ENCODE results near the gene MECR. TPM values are rescaled to one million over a fixed set of nuclear protein-coding genes. Genes with fewer than 3 reads are reported as not detected.

Gene MECR
- total RNA-seq, 3 donors from 2014 or later (not counting 1 experiment from before 2014, with no cell fraction given), result 8.0 to 11.2 (median 8.8) TPM

DNA sequence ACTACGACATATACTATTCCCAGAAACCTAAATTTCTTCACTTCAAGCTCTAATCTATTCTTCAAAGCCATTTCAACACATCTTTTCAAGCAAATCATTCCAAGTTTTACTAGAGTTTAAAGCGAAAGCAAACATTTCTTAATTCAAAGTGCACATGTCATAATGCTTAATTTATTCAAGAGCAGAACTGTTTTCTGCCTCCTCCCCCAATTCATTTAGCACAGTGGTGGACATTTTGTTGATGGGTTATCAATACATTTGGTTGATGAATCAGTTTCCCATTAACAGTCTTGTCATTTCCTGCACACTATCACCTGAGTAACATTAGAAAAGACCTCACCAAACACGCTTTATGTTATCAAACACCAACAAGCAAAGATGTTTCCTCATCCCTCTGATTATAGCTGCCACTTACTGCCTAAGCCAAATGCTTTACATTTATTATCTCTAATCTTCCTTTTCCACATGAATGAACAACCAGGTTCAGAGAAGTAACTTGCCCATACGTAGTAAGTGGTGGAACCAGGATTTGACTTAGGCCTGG lies 51.0 kb downstream of the MECR start:
- H3K4me1 ChIP-seq (ENCODE audit: control insufficient read depth, insufficient read depth, low read length), result peaks cover 30% of the 10 kb centered on the region
- Mint-ChIP-seq H3K9me3 (no peaks in the 10 kb centered on the region), H3K36me3 (no peaks in the 10 kb centered on the region)

DNA sequence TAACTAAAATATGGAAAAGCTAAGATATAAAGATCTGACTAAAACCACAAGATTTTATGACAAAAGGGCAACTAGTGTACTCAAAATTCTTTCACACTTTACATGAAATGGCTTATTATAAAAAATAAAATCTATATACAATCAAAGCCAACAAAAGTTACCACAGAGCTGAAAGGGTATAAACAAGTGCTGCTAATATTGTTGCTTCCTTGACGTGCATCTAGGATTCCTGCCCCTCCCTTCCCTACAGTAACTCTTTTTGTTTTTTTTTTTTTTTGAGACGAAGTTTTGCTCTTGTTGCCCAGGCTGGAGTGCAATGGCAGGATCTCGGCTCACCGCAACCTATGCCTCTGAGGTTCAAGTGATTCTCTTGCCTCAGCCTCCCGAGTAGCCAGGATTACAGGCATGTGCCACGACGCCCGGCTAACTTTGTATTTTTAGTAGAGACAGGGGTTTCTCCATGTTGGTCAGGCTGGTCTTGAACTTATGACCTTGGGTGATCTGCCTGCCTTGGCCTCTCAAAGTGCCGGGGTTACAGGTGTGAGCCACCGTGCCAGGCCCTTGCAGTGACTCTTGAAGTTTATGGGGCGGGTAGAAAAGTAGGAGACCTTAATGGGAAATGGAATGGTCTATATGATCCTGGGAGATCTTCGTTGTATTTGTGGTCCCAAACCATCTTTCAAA lies 53.6 kb downstream of the MECR start:
- DNase-seq (no peak), ATAC-seq (no peak)
- Mint-ChIP-seq H3K4me1 (peaks cover 52 to 55% of the 10 kb centered on the region in 2 donors), H3K27ac (peak overlapping the region; percentile 94 to 95), H3K27me3 (ENCODE audit: low read depth in 2 of 2) (no peaks in the 10 kb centered on the region), H3K36me3 (no peaks in the 10 kb centered on the region), H3K4me3 (no peak overlapping the region), H3K9me3 (no peaks in the 10 kb centered on the region)
- no peaks in the 10 kb centered on the region for H3K27me3 ChIP-seq (ENCODE audit: control insufficient read depth, insufficient read depth, low read length)
- TF ChIP-seq, protein P1, sequence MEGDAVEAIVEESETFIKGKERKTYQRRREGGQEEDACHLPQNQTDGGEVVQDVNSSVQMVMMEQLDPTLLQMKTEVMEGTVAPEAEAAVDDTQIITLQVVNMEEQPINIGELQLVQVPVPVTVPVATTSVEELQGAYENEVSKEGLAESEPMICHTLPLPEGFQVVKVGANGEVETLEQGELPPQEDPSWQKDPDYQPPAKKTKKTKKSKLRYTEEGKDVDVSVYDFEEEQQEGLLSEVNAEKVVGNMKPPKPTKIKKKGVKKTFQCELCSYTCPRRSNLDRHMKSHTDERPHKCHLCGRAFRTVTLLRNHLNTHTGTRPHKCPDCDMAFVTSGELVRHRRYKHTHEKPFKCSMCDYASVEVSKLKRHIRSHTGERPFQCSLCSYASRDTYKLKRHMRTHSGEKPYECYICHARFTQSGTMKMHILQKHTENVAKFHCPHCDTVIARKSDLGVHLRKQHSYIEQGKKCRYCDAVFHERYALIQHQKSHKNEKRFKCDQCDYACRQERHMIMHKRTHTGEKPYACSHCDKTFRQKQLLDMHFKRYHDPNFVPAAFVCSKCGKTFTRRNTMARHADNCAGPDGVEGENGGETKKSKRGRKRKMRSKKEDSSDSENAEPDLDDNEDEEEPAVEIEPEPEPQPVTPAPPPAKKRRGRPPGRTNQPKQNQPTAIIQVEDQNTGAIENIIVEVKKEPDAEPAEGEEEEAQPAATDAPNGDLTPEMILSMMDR (IDR thresholded peaks at IDR 0.05), result no peak
- H3K36me3 ChIP-seq (ENCODE audit: control insufficient read depth, insufficient read depth, low read length), result peaks cover 6% of the 10 kb centered on the region
- H3K27ac ChIP-seq (ENCODE audit: low read length), result no peak overlapping the region
- no peak overlapping the region for H3K4me3 ChIP-seq (ENCODE audit: low read length)
- intact Hi-C loops (cut with micrococcal nuclease), result no loop called here
- H3K9me3 ChIP-seq (ENCODE audit: control insufficient read depth, insufficient read depth, low read length), result no peaks in the 10 kb centered on the region
- peaks cover 27% of the 10 kb centered on the region for H3K4me1 ChIP-seq (ENCODE audit: control insufficient read depth, insufficient read depth, low read length)
- WGBS (ENCODE audit: insufficient coverage), result 89% methylated on average over 12 of the region's 12 CpGs

More for the DNA sequence above, 51.0 kb downstream of the MECR start:
- H3K27ac Mint-ChIP-seq, result peak overlapping the region; percentile 94 to 95
- peak overlapping the region; percentile 93 for H3K4me3 Mint-ChIP-seq
- ATAC-seq, result no peak
- 34% methylated on average over 4 of the region's 4 CpGs for WGBS (ENCODE audit: insufficient coverage)
- Histone ChIP-seq H3K9me3 (ENCODE audit: control insufficient read depth, insufficient read depth, low read length) (no peaks in the 10 kb centered on the region), H3K27me3 (ENCODE audit: control insufficient read depth, insufficient read depth, low read length) (no peaks in the 10 kb centered on the region), H3K36me3 (ENCODE audit: control insufficient read depth, insufficient read depth, low read length) (peaks cover 6% of the 10 kb centered on the region), H3K27ac (ENCODE audit: low read length) (peak overlapping the region; percentile 4), H3K4me3 (ENCODE audit: low read length) (no peak overlapping the region)
- DNase-seq, result peak; percentile 1 to 14
- intact Hi-C loops (cut with micrococcal nuclease), result loop anchor here (2.0 to 5.0 kb wide), 2 partner anchors 23 to 292 kb away; no protein-coding TSS in a partner anchor
- H3K4me1 Mint-ChIP-seq, result peaks cover 46% of the 10 kb centered on the region in 2 donors
- H3K27me3 Mint-ChIP-seq (ENCODE audit: low read depth in 2 of 2), result no peaks in the 10 kb centered on the region
- TF ChIP-seq, protein P1 (IDR thresholded peaks at IDR 0.05), result no peak

DNA sequence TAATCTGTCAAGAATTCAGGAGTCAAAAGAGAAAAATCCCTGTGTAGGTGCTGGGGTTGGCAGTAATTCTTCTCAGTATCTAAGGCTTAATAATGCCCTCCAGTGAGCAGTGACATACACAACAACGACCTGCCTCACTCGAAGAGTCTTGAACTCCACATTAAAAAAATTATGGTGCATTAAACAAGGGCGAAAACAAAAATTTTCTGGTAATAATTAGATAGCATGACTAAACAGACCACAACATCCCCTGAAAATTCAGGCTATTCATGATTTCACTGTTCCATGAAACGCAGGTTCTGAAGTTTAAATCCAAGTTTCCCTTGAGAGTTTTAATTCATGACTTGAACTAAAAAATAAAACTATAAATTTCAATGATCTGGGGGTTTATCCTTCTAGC lies 54.2 kb downstream of the MECR start:
- H3K4me1 Mint-ChIP-seq, result peaks cover 52 to 58% of the 10 kb centered on the region in 2 donors
- no peak overlapping the region for H3K4me3 Mint-ChIP-seq
- H3K9me3 Mint-ChIP-seq, result no peaks in the 10 kb centered on the region
- intact Hi-C loops (cut with micrococcal nuclease), result no loop called here
- Histone ChIP-seq H3K27me3 (ENCODE audit: control insufficient read depth, insufficient read depth, low read length) (no peaks in the 10 kb centered on the region), H3K4me1 (ENCODE audit: control insufficient read depth, insufficient read depth, low read length) (peaks cover 26% of the 10 kb centered on the region), H3K9me3 (ENCODE audit: control insufficient read depth, insufficient read depth, low read length) (no peaks in the 10 kb centered on the region), H3K4me3 (ENCODE audit: low read length) (no peak overlapping the region), H3K36me3 (ENCODE audit: control insufficient read depth, insufficient read depth, low read length) (peaks cover 6% of the 10 kb centered on the region), H3K27ac (ENCODE audit: low read length) (no peak overlapping the region)
- peak overlapping the region; percentile 94 to 95 for H3K27ac Mint-ChIP-seq
- TF ChIP-seq, protein P1 (IDR thresholded peaks at IDR 0.05), result no peak
- no CpG with 5 or more reads among the region's 4 CpGs for WGBS (ENCODE audit: insufficient coverage)
- no peaks in the 10 kb centered on the region for H3K27me3 Mint-ChIP-seq (ENCODE audit: low read depth in 2 of 2)
- DNase-seq (no peak), ATAC-seq (no peak)
- no peaks in the 10 kb centered on the region for H3K36me3 Mint-ChIP-seq

Measured in natural killer cell (primary cell).